ENCODE data around the gene PLXNC1. TPM values are rescaled to one million over a fixed set of nuclear protein-coding genes. Genes with fewer than 3 reads are reported as not detected.

The PLXNC1 gene
- polyA plus RNA-seq, 1 of the 3 experiments (the other 2 are of a cell fraction), result 0.23 TPM

GRCh38 chr12:94255006-94255405, 106.6 kb downstream of the PLXNC1 start (continued):
- TF ChIP-seq USF1 (IDR thresholded peaks at IDR 0.05; ENCODE audit: borderline replicate concordance, low read depth) (no peak), EZH2phosphoT487 (IDR thresholded peaks at IDR 0.05; ENCODE audit: borderline replicate concordance, low read depth) (no peak), JUND (IDR thresholded peaks at IDR 0.05) (no peak), FOSL2 (IDR thresholded peaks at IDR 0.05; ENCODE audit: borderline replicate concordance, low read depth) (no peak), TAF1 (IDR thresholded peaks at IDR 0.05; ENCODE audit: borderline replicate concordance, low read depth, low read length) (no peak), IRF3 (IDR thresholded peaks at IDR 0.05; ENCODE audit: low read depth, low read length) (no peak)

- Histone ChIP-seq H3K4me2 (no peak overlapping the region), H3K27me3 (ENCODE audit: insufficient read depth) (no peaks in the 10 kb centered on the region), H2AFZ (ENCODE audit: low read depth) (no peak overlapping the region), H3K4me1 (ENCODE audit: control insufficient read depth in 1 of 2, insufficient read depth in 2 of 2, low read depth in 1 of 2, low read length in 1 of 2) (peaks cover 0 to 2% of the 10 kb centered on the region in 2 experiments; a peak in 1 of 4 replicates), H3K9me3 (no peaks in the 10 kb centered on the region), H3K9ac (no peak overlapping the region), H3K27ac (ENCODE audit: low read depth in 2 of 2, low read length in 1 of 2) (no peak overlapping the region), H3K4me3 (ENCODE audit: low read depth in 2 of 2, low read length in 1 of 2) (no peak overlapping the region), H3F3A (replicated peaks; ENCODE audit: insufficient read depth) (no peaks in the 10 kb centered on the region), H3K9me2 (no peaks in the 10 kb centered on the region), H3K79me2 (ENCODE audit: insufficient read depth) (no peaks in the 10 kb centered on the region), H4K20me1 (ENCODE audit: insufficient read depth) (no peaks in the 10 kb centered on the region), H3K36me3 (replicated peaks in 1 of 2; ENCODE audit: control insufficient read depth in 1 of 2, insufficient read depth in 2 of 2, low read length in 1 of 2) (no peaks in the 10 kb centered on the region)
- no peak for TF ChIP-seq NRF1 (IDR thresholded peaks at IDR 0.05; ENCODE audit: low read depth, low read length)
- no peak for TF ChIP-seq FOXM1 (IDR thresholded peaks at IDR 0.05; ENCODE audit: low read depth)
- no peak for TF ChIP-seq USF1 (IDR thresholded peaks at IDR 0.05; ENCODE audit: borderline replicate concordance, low read depth)
- ChIA-PET POLR2A (no interaction called here), CTCF (interaction anchor here (0.7 to 1.3 kb wide), 4 partner anchors 14 to 277 kb away, joined by 3 read pairs; no protein-coding TSS in a partner anchor)
- DNase-seq, result no peak
These were observed 107.1 kb downstream of the PLXNC1 start for GRCh38 chr12:94255428-94255827.

GRCh38 chr12:94258593-94258992, 110.2 kb downstream of the PLXNC1 start:
- no peaks in the 10 kb centered on the region for H3K27me3 ChIP-seq (ENCODE audit: insufficient read depth)
- no peaks in the 10 kb centered on the region for H4K20me1 ChIP-seq (ENCODE audit: insufficient read depth)
- ChIA-PET POLR2A (no interaction called here), CTCF (interaction anchor here (0.6 kb wide), 1 partner anchor 61 kb away, joined by 3 read pairs; no protein-coding TSS in a partner anchor)
- H3K9ac ChIP-seq, result no peak overlapping the region
- H3K4me2 ChIP-seq, result no peak overlapping the region
- H3K36me3 ChIP-seq (replicated peaks in 1 of 2; ENCODE audit: control insufficient read depth in 1 of 2, insufficient read depth in 2 of 2, low read length in 1 of 2), result no peaks in the 10 kb centered on the region
- no peak for DNase-seq
- no peak overlapping the region for H2AFZ ChIP-seq (ENCODE audit: low read depth)
- no peak overlapping the region for H3K27ac ChIP-seq (ENCODE audit: low read depth in 2 of 2, low read length in 1 of 2)
- 65% methylated on average over 2 of the region's 2 CpGs for WGBS (ENCODE audit: low lambda C conversion rate)
- no peaks in the 10 kb centered on the region for H3F3A ChIP-seq (replicated peaks; ENCODE audit: insufficient read depth)
- H3K4me1 ChIP-seq (ENCODE audit: control insufficient read depth in 1 of 2, insufficient read depth in 2 of 2, low read depth in 1 of 2, low read length in 1 of 2), result peaks cover 9 to 32% of the 10 kb centered on the region in 2 experiments; a peak in 3 of 4 replicates
- no peak overlapping the region for H3K4me3 ChIP-seq (ENCODE audit: low read depth in 2 of 2, low read length in 1 of 2)
- no peaks in the 10 kb centered on the region for H3K9me2 ChIP-seq
- H3K9me3 ChIP-seq, result no peaks in the 10 kb centered on the region
- H3K79me2 ChIP-seq (ENCODE audit: insufficient read depth), result no peaks in the 10 kb centered on the region
- TF ChIP-seq TCF12 (IDR thresholded peaks at IDR 0.05), result no peak
- TF ChIP-seq RCOR1 (IDR thresholded peaks at IDR 0.05; ENCODE audit: low read length), result no peak
- no peak for TF ChIP-seq YY1 (IDR thresholded peaks at IDR 0.05; ENCODE audit: low read depth)
- TF ChIP-seq REST (IDR thresholded peaks at IDR 0.05; ENCODE audit: low read depth, low read length), result no peak
- no peak for TF ChIP-seq MXI1 (IDR thresholded peaks at IDR 0.05; ENCODE audit: low read depth, low read length)
- TF ChIP-seq ZBTB33 (IDR thresholded peaks at IDR 0.05; ENCODE audit: borderline replicate concordance, low read depth), result no peak
- TF ChIP-seq MAX (IDR thresholded peaks at IDR 0.05; ENCODE audit: low read depth), result no peak
- TF ChIP-seq PBX3 (IDR thresholded peaks at IDR 0.05), result no peak
- no peak for TF ChIP-seq FOSL2 (IDR thresholded peaks at IDR 0.05; ENCODE audit: borderline replicate concordance, low read depth)

Measured in SK-N-SH (cell line).